Activated effector memory CD4-positive, alpha-beta T cell treated with anti-CD3 and anti-CD28 coated beads, Interleukin-2, amount 50 U/mL, for 16 hours (primary cell): ENCODE data around the gene GALM.
"Not testable (repeated sequence)": the region's sequence is repeated elsewhere in the genome, so short reads cannot be mapped to it uniquely, and the experiment has no call there.

Source experiments
- DNase-seq: peaks from one replicate; pipeline ENCODE4 v3.0.0-alpha.2; 2020

GALM gene

DNA sequence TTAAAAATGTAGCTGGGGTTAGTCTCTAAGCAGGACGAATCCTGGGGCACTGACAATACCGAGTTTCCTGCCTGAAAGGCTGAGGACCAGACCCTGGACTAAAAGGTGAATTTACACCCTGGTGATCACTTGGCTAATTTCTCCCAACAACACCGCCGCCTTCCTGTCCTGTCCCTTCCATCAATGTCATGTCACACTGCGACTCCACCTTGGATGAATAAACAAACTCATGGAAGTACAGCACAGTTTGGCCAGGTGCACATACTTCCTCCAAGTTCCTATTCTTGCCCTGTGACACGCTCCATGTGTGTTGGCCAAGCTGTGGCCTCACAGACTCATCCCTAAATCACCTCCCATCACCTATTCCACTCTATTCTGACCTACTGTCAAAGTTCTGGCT lies 15.9 kb upstream of the GALM start:
- no peak for DNase-seq

DNA sequence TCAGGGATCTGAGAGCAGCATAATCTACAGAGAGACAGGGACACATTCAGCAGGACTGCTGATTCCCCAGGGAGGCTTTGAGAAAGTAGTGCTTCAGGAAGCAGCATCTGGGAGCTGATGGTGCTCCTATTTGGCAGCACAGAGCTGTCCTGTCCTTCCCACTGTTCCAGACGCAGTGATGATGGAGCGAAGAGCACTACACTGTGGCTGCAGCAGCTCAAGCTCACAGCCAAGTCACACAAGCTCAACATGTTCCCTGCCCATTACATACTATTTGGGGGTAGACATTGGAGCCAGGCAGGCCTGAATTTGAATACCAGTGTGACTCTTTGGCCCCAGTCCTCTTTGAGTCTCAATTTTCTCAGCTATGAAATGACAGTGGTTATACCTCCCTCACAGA lies 15.2 kb upstream of the GALM start:
- DNase-seq = no peak

DNA sequence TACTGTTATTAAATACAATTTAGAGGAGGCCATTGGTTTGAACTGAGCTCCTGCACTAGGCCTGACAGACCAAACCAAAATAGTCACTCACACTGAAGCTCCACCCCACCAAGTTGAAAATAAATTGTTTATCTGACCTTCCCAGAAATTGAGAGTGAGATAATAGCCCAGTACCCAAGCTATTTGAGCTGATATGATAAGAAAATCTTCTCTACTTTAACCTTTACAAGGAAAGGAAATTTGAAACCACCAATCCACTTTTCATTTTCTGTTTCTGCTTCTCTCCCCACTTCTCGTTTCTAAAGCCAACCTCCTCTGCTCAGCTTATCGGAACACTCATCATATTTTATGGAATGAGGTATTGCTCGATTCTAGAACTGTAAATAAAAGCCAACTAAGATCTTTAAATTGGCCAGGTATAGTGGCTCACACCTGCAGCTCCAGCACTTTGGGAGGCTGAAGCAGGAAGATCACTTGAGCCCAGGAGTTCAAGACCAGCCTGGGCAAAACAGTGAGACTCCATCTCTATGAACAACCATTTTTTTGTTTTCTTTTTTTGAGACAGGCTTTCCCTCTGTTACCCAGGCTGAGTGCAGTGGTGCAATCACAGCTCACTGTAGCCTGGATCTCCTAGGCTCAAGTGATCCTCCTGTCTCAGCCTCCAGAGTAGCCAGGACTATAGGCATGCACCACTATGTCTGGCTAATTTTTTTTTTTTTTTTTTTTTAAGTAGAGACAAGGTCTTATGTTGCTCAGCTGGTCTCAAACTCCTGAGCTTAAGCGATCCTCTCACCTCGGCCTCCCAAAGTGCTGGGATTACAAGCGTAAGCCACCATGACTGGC lies 13.3 kb upstream of the GALM start:
- no peak for DNase-seq

DNA sequence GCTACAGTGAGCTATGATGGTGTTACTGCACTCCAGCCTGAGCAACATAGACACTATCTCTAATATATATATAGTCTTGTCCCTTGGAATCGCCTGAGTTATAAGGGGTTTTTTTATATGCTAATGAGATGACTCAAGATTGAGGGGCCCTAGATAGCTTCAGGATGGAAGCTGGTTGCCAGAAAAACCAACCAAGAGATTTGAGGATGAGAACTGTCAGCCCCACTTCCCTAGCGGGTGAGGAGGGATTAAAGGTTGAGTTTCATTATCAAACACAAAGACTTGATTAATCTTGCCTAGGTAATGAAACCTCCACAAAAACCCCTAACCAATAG lies 12.6 kb upstream of the GALM start:
- no peak for DNase-seq

DNA sequence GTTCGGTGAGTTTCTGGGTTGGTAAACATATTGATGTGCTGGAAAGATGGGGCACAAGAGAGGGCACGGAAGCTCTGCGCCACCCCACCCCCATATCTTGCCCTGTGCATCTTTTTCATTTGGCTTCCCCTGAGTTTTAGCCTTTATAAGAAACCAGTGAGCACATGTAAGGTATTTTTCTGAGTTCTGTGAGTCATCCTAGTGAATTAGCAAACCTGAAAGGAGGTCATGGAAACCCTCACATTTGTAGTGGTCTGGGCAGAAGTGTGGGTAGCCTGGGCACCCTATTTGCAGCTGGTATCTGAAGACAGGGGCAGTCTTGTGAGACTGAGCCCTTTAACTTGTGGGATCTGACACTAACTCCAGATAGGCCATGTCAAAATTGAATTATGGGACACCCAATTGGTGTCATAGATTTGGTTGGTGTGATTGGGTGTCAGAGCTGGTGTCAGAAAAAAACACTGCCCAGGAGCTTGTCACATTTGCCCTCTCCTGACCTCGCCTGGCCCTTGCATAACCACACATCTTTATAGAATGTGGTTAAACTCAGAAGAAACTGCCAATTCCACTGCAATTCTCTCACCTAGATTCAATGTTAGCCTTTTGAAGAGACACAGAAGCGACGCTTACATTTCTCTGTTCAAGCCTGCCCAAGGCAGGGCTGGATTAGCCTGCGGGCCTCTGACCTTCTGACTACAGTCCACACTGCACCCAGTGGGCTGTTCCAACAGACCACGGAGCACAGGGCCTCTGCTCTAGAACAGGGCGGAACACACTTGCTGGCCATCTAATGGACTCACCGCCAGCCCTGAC lies 12.0 kb upstream of the GALM start:
- DNase-seq = peak; percentile 90

DNA sequence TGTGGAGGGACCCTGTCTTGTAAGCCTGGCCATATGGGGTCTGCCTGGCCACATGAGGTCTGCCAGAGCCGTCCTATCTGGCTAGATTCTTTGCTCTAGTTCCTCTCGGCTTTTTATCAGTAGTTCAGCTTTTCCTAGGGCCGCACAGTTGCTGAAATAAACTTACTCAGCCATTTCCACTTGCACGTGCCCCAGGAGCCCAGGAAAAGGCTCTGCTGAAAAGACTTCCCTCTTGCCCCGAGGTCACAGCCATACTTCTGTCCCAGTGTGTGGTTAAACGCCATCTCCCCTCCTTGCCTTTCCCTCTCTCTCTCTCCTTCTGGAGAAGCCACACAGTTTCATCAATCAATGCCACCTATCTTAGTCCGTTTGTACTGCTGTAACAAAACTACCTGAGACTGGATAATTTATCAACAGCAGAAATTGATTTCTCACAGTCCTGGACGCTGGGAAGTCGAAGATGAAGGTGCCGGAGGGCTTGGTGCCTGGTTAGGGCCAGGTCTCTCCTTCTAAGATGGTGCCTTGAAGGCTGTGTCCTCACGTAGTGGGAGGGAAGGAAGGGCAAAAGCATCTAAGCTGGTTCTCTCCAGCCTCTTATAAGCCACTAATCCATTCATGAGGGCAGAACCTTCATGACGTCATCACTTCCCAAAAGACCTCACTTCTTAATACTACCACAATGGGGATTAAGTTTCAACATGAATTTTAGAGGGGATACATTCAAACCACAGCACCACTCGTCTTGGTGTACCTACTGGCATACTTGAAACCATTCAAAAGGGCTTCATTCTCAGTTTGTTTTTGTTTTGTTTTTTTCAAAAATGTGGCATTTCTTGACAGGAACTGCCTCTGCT lies 11.2 kb upstream of the GALM start:
- DNase-seq = no peak

DNA sequence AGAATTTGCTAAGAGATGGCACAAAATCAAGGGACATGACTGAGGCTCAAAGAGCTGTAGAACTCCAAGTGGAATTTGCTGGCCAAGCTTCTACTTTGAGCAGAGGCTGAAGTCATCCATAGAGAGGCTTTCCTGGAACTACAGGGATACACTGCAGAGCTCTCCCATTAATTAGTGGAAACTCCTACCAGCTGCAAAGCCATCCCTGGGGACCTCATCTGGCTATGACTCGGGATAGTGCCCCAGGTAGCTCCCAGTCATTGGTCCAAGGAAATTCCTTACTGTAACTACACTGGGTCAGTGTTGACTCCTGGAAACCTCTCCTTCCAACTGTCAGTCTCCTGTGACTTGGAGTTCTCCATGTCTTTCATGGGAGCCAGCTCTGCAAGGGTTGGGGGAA lies 10.5 kb upstream of the GALM start:
- no peak for DNase-seq

DNA sequence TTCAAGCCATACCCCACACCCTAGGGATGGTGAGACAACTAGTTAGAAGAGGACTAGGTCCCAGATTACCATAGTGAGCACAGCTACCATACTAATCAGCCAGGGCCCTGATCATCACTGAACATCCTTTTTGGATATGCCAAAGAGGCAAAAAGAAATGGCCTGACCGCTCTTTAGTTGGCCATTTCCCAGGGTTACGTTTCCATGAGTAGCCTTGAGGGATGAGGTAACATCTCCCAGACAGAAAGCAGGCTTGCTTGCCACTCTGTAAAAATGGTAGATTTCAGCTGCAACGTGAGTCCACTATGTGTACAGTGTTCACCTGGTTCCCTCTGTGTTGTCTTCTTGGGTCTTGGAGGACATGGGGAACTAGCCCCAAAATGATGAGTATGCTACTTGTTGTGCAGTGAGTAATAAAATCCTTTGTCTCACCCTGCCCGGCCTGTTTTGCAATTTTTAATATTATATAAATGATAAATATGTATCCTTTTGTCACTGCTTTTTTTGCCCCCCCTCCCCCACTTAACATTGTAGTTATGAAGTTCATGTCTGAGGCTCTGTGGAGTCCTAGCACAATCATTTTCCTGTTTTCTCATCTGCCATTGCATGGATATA lies 8.9 kb upstream of the GALM start:
- DNase-seq = no peak

DNA sequence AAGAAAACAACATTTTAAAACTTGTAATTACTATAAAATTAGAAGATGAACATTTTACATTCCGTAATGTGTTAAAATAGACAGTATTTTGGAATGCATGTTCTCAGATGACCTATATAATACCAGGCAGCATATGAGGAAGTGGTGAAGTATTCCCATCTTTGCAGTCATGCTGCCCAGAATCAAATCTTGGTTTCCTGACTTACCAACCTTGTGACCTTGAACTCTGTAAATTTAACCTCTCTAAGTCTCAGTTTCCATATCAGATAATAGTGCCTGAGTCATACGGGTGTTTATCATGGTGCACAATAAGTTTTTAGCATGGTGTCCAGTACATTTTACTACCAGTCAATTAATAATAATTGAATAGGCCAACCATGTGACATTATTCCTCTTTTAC lies 7.3 kb upstream of the GALM start:
- DNase-seq = no peak

DNA sequence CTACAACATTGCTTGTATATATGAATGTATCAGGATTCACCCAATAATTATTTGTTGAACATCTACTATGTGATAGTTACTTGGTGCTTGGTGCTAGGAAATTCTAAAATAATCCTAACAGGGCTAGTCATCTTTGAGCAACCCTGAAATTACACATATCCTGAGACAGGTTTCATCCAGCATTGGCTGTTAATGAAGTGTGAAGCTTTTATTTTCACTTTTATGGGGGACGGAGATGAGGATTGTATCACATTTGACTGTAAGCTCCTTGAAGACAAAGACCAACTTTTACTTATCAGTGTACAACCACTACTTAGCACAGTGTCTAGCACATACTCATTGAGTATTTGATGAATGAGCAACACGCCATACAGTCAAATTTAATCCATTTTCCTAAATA lies 6.8 kb upstream of the GALM start:
- no peak for DNase-seq

DNA sequence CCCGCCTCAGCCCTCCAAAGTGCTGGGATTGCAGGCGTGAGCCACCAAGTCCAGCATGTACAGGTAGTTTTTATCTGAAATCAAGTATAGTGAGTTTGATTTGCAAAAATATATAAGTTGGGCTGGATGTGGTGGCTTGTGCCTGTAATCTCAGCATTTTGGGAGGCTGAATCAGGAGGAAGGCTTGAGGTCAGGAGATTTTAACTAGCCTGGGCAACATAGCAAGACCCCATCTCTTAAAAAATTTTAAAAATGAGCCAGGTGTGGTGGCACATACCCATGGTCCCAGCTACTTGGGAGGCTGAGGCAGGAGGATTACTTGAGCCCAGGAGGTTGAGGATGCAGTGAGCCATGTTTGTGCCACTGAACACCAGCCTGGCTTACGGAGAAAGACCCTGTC lies 5.6 kb upstream of the GALM start:
- no peak for DNase-seq

DNA sequence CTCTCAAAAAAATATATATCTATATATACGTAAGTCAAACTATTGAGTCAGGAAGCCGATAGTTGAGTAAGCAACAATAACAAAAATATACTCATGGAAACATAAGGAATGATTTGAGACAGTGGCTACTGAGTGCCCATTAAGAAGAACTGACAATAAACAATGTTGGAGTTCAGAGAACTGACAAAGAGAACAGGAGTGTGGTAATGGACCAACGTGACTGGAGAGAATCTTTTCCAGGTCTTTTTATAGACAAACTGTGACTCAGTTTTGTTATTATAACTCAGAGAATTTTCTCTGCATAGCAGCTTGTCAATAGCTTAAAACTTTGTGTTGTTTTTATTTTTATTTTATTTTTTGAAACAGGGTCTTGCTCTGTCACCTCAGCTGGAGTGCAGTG lies 4.6 kb upstream of the GALM start:
- DNase-seq = no peak

DNA sequence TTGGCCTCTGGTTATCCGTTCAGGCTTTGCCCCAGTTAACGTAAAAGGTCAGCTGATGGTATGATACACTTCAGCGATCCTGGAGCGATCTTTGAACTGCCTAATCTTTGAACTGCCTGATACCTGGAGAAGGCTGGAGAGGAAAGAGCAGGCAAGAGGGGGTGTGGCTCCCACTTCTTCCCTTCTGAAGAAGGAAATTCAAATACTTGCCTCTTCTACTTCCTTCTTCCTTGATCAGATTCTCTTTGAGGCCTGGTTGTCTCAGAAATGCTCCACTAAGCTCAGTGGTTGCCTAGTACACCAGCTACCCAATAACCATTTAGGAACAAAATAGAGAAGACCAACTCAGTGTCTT lies 619 bp downstream of the GALM start:
- DNase-seq = peak; percentile 66

DNA sequence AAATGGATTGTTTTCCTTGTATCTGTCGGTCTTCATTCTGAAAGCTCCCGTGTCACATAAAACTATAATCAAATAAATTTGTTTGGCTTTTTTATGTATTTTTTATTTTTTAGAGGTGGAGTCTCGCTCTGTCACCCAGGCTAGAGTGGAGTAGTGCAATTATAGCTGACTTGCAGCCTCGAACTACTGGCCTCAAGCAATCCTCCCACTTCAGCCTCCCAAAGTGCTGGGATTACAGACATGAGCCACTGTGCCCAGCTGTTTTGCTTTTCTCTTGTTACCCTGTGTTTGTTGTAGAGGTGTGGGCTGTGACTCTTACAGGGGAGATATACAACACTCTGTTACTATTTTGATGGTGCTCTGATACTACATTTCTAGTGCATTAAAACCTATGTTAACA lies 2.2 kb downstream of the GALM start:
- peak; percentile 56 for DNase-seq

DNA sequence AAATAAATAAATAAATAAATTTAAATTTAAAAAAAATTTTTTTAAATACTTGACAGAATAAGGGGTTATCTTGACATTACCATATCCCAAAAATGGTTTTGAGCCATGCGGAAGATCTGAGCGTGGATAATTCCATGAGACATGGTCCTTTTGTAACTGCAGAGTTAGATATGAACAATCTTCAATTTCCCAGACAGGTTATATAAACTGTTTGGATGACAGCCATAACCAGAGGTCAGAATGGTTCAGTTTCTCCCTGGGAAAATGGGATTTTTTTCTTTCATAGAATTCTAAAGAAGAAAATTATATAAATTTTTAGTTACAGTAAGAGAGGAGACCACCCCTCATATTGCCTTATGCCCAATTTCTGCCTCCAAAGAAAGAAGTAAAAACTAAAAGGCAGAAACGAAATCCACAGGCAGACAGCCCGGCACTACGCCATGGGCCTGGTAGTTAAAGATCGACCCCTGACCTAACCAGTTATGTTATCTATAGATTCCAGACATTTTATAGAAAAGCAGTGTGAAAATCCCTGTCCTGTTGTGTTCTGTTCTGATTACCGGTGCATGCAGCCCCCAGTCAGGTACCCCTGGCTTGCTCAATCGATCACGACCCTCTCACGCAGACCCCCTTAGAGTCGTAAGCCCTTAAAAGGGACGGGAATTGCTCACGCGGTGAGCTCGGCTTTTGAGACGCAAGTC lies 3.0 kb downstream of the GALM start:
- DNase-seq = peak; percentile 58

DNA sequence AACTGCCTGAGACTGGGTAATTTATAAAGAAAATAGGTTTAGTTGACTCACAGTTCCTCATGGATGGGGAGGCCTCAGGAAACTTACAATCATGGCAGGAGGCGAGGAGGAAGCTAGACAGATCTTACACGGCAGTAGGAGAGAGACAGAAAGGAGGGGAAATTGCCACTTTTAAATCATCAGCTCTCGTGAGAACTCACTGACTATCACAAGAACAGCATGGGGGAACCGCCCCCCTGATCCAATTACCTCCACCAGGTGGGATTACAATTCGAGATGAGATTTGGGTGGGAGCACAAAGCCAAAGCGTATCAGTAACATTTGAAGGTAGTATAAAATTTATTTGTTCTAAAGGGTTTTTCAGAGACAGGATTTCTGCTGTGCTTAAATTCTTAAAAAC lies 5.4 kb downstream of the GALM start:
- DNase-seq = peak; percentile 61

DNA sequence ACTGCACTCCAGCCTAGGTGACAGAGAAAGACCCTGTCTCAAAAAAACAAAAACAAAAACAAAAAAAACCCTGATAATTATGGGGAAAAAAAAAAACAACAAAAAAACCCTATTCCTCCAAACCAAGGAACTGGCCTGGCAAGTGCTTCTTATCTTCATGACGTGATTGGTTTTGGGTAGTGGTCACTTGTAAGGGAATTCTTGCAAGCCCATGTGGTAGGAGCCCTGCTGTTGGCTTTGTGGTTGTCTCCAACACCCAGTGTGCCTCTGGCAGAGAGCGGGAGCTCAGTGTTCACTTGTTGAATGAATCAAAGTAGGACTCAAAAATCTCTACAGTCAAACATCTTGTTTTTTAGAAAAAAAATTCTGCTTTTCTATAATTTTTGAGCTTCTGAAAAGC lies 6.0 kb downstream of the GALM start:
- peak; percentile 33 for DNase-seq

DNA sequence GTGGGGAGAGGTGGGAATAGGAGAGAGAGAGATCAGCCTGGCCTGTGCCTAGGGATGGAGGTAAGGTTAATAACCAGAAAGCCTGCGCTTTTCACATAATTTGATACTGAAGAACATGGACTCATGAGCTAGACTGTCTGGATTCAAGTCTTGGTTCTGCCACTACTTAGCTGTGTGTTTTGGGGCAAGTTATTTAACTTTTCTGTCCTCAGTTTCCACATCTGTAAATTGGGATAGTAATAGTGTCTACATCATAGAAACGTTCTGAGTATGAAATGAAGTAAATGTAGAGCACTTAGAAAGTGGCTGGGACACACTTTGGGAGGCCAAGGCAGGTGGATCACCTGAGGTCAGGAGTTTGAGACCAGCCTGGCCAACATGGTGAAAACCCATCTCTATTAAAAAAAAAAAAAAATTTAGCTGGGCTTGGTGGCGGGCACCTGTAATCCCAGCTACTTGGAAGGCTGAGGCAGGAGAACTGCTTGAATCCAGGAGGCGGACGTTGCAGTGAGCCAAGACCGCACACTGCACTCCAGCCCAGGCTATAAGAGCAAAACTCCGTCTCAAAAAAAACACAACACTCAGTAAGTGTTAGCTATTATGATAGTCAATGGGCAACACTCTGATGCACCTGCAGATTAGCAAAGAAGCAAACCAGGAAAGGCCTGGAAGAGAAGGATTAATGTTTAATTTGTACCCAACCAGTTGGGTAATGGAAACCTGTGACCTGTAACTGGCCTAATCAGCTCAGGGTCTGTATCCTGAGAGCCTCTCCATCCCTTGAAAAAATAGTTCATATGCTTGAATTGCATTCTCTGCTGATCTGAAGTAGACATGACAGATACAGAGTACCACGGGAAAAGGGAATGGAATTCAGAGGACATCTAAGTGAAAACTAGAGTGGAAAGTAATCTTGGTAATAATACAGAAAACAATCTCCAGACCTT lies 6.8 kb downstream of the GALM start:
- DNase-seq = peak; percentile 2

DNA sequence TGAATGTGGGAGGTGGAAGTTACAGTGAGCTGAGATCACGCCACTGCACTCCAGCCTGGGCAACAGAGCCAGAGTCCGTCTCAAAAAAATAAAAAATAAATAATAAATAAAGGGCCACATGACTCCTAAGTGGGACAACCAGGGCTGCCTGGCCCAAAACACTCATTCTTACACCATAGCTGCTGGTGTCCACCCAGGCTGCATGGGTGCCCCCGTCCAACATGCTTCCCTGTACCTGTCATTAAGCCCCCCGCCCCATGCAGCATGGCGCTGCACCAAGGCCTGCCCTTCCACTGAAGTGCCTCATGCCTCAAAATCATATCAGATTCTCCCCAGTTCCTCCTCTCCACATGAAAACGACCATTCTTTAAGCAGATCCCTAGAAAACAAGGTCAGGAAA lies 10.8 kb downstream of the GALM start:
- peak; percentile 57 for DNase-seq

DNA sequence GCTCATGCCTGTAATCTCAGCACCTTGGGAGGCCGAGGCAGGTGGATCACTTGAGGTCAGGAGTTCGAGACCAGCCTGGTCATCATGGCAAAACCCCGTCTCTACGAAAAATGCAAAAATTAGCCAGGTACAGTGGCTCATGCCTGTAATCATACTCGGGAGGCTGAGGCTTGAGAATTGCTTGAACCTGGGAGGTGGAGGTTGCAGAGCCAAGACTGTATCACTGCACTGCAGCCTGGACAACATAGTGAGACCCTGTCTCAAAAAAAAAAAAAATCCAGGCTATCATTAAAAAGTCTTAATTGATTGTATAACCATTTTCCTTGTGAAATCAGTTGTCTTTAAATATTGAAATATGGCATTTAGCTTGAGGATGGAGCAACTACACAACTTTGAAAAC lies 15.0 kb downstream of the GALM start:
- not testable (repeated sequence) for DNase-seq

DNA sequence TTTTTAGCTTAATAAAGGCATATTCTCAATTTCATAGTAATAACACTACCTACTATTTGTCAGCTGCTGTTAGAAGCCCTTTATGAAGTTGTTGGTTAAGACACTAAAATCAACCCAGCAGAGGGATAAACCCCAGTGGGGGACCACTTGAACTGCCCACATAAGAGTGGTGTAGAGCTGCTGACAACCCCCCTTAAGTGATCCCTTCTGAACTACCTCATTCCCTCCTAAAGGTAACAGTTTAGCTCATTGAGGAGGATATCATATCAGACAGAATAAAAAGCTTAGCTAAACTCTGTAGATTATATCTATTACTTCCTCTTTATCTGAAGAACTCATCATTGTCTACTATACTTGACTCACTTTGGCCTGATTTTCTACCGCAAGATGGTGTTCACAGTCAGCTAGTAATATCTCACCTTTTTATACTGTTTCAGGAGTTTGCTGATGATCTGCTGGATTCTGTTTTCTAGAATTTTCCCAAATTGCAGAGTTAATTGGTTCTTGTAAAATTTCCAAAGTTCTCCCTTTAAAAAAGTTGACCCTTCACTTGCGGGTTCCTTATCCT lies 16.2 kb downstream of the GALM start:
- no peak for DNase-seq
